AG20443 (cell line): ENCODE results near the gene RASA4.
"Not testable (repeated sequence)": the region's sequence is repeated elsewhere in the genome, so short reads cannot be mapped to it uniquely, and the experiment has no call there.

Experiments used
- DNase-seq: peaks from one replicate; pipeline ENCODE4 v3.0.0; 2012; ENCODE audit warnings: low spot score, mixed read lengths

Gene RASA4

DNA sequence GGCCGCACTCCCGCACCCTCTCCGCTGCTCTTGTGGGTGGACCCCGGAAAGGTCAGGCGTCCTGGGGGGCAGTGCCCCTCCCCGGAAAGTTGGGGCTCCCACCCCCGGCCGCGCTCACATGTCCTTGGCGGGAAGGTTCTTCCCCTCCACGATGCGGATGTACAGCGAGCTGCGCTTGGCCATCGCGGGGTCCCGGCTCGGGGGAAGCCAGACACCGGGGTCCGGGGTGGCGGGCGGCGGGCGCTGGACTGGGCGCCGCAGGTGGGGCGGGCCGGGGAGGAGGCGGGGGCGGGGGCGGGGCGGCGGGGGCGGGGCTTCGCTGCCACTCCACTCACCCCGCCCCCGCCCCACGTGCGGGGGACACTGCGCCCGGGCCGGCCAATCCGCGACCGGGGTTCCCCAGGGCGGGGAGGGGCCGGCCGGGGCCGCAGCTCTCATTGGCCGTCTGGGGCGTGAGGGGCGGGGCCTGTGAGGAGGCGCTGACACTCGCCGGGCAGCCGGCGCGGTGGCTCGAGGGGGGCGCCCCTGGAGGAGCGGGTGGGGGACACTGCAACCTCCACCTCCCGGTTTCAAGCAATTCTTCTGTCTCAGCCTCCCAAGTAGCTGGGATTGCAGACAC is at the start of gene RASA4:
Gene RASA4, minus strand, starts transcription at position 250 of the 619 bp plus-strand sequence. Its CDS starts 67 bp downstream, at position 183.
- not testable (repeated sequence) for DNase-seq

DNA sequence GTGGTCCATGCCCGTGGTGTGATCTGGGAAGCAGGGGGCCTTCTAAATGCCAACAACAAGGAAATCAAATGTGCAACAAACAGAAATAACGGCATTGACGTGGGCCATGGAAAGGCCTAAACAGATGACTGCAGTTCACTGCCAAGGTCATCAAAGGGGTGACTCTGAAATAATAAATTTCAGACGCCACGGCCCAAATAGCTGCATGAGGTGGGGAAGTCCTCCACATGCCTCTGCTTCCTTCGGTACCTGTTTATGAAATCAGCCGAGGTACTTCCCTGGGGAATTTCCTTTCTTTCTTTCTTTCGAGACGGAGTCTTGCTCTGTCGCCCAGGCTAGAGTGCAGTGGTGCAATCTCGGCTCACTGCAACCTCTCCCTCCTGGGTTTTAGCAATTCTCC is 48.2 kb upstream of the RASA4 start:
- not testable (repeated sequence) for DNase-seq

DNA sequence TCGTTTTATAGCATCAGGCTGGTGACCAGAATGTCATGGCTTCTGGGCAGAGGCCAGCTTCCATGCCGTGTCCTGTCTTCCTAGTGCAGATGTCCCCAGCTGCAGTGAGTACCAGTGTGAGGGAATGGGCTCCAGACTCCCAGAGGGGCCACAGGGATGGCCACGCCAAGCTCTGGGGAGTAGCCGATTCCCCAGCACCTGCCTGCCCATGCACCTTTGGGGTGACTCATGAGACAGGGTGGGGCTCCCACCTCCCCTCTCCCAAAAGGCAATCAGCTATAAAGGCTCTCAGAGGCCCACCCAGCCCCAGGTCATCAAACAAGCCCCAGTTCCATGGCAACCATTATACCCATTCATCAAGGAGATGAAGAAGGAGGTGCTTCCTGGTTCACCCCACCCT is 33.4 kb upstream of the RASA4 start, which contains the start of gene SPDYE2B:
Gene SPDYE2B, plus strand, starts transcription at position 396 of the 400 bp plus-strand sequence. CDS start 2,030 bp downstream, outside the sequence.
- DNase-seq, result not testable (repeated sequence)

DNA sequence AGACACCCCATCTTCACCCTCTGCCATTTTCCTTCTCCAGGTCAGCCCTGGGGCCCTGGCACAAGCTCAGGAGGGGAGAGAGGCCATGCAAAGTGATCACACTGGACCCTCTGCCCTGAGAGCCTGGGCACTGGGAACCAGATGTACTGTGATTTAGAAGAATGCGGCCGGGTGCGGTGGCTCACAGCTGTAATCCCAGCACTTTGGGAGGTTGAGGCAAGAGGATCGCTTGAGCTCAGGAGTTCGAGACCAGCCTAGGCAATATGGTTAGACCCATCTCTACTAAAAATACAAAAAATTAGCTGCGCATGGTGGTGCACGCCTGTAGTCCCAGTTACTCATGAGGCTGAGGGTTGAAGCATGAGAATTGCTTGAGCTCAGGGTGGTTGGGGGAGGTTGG is 31.3 kb upstream of the RASA4 start:
- DNase-seq, result not testable (repeated sequence)

DNA sequence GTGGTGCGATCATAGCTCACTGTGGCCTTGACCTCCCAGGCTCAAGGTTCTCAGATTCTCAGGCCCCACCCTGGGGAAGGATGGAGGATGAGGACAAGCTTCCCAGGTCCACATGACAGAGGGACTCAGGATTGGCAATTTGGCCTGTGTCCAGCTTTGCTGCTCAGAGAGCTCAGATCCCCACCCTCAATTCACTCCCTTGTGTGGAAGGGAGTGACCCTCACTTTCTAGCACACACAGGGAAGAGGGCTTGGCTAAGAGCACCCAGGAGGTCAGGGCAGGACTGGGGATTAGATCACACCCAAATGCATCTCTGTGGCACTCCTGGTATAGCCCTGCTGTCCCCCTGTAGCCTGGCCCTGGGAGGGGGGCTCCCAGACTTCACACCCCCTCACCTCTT is 26.8 kb upstream of the RASA4 start:
- not testable (repeated sequence) for DNase-seq

DNA sequence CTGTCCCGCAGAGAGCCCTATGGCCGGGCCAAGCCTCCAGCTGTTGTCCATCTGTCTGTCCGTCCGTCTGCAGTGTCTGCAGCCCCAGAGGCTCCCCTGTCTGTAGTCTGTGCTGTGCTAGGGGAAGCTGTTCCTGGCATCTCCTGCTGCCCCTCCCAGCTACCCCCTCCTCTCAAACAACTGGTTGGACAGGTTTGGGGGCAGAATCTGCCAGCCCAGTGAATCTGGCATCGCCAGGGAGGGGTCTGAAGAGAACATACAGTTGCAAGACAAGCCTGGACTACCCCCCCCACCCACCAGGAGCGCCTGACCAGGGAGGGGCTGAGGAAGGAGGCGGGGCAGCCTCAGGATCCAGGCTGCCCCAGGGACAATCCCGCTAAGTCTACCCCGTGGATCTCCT is 26.1 kb upstream of the RASA4 start, which contains the start of gene UPK3BL1:
Gene UPK3BL1, minus strand, starts transcription at position 101 of the 400 bp plus-strand sequence. Its CDS starts 50 bp downstream, at position 51.
- not testable (repeated sequence) for DNase-seq

DNA sequence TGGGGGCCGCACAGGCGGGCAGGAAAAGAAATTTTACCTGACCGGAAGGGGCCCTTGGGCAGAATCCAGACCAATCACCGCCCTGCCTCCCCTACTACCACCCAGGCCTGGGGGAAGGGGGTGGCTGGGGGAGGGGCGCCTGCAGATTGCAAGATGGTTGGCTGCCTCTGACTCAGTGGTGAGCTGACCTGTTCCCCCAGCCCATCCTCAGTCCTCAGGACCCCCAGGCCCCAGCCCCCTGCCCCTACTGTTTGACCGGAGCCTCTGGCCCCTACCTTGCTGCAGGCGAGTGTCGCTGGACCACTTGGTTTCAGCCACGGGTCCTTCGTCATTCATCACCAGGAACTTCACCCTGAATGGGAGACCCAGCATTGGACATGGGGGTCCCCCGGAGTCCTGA is 22.3 kb upstream of the RASA4 start:
- not testable (repeated sequence) for DNase-seq

DNA sequence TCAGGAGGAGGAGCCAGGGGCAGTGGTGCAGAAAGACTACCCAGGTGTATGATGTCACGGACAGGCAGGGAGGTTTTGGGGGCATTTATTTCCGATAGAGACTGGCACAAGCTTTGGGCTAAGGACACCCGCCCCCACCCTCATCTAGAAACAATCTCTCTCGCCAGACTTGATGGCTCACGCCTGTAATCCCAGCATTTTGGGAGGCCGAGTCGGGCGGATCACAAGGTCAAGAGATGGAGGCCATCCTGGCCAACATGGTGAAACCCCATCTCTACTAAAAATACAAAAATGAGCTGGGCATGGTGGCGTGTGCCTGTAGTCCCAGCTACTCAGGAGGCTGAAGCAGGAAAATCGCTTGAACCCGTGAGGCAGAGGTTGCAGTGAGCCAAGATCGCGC is 20.4 kb upstream of the RASA4 start:
- not testable (repeated sequence) for DNase-seq

DNA sequence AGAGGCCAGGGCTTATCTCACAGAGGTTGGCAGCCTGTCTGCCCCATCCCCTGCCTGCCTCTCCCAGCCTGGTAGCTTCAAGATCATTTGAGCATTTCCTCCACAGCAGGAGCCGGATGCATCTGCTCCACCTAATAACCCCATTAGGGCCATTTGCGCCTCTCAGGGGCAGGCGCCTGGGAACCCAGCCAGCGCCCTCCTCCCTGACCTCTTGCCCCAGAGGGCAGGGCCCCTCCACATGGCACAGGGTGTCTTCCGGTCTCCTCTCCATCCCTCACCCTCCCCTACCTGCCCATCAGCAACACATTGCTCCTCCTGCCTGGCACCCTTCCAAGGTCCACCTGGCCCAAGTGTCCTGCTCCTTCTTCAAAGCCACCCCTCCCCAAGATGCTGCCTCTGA is 18.8 kb upstream of the RASA4 start:
- DNase-seq, result not testable (repeated sequence)

DNA sequence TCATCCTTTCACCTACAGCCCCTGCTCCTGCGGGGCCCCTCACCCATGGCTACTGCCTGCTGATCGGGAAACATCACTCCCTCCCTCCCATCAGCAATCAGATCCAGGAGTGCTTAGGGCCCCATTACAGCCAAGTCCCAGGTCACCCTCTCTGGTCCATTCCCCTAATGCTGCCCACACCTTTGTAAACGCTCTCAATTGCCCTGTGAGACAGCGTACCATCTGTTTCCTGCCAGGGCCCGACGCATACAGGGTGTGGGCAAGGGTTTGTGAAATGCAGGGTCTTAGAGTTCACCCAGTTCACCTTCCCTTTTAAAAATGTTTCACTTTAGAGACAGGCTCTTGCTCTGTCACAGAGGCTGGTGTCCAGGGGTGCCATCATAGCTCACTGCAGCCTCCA is 17.7 kb upstream of the RASA4 start:
- DNase-seq, result not testable (repeated sequence)

DNA sequence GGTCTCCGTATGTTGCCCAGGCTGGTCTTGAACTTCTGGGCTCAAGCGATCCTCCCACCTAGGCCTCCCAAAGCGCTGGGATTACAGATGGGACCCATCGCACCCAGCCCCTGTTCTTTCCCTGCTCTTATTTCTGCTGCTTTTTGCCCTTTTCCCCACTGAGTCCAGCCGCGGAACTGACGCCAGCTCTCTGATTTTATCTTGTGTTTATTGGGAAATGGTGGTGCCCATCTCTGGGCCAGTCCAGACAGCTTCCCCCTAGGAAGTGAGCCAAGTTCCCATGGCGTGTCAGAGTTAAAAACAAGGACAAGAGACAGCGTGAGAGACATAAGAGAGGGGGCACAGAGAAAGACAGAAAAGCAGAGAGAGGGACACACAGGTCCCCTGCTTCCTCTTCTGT is 14.1 kb upstream of the RASA4 start:
- DNase-seq, result not testable (repeated sequence)

DNA sequence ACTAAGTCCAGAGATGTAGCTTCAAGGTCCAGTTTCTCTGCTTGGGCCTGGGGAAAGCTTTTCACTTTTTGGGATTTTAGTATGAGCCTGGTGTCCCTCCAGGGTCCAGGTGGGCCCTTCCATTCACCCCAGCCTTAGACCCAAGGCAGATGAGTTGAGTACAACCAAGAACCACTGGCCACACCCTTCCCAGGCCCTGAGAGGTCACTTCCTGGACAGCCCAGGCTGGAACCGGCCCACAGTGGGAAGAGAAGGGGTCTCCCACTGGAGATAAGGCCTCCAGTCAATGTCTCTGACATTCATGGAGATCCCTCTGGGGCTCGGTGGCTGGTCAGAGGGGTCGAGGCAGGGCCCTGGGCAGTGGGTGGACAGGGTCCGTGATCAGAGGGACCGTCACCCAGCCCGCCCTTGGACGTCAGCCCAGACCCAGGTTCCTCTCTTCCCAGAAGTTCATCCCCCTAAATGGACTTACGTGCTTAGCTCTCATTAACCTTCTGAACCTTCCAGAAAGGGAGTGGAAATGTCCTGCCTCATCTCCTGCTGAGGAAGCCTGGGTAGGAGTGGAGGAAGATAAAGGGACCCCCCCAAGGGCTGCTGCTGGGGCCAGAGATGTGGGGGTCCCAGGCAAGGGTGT is 10.8 kb upstream of the RASA4 start:
- not testable (repeated sequence) for DNase-seq

DNA sequence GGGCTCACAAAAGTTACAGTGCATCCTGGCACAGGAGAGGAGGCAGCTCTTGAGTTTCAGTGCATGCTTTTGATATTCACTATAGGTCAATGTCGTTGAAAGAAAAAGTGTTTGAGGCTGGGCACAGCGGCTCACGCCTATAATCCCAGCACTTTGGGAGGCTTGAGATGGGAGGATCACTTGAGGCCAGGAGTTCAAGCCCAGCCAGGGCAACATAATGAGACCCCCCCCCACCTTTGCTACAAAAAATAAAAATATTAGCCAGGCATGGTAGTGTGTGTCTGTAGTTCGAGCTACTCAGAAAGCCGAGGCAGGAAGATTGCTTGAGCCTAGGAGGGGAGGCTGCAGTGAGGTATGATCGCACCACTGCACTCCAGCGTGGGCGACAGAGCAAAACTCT is 1.6 kb upstream of the RASA4 start:
- DNase-seq, result not testable (repeated sequence)

DNA sequence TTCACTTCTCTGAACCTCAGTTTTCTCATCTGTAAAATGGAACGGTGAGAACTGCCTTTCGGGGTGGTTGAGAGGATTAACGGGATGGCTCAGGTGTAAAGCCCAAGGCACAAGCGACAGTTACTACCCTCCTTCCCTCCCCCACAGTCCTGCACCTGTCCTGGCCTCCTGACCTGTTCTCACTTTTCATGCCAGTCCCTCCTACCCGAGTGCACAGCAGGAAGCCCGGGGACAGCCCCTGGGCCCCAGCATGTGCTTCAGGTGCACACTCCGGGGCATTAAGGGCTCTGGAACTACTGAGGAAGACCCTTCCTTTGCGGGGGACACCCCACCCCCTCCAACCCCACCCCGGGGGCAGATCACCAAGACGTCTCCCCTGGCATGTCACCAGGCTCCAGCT is 626 bp downstream of the RASA4 start:
- not testable (repeated sequence) for DNase-seq

DNA sequence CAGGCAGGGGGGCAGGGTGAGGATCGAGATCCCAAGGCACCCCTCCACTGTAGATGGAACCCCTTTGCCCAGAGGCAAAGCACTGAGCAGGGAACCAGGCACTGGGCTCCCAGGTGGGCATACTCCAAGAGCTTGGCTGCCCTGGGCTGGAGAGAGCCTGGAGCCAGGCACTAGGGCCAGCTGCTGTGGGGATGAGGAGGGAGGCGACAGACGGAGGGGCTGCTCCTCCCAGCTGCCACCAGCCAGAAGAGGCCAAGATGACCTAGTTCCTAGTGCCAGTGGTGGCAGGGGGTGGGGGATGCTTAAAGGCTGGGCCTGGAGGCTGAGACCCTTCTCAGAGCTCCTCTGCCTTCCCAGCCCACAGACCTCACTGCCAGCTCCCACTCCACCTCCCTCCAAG is 1.7 kb downstream of the RASA4 start:
- DNase-seq, result not testable (repeated sequence)

DNA sequence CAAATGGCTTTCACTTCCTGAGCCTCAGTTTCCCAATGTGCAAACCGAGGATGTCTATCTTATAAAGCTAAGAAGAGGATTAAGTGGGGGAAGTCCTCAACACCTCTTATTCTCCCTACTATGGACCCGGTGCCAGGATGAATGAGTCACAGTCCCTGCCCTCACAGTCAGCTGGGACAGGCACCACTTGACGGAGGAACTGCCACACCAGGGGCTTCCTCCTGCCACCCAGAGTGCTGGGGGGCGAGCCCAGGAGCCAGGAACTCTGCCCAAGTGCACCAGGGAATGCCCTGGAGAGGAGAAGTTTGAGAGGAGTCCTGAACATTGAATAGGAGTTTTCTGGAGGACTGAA is 2.2 kb downstream of the RASA4 start:
- not testable (repeated sequence) for DNase-seq

DNA sequence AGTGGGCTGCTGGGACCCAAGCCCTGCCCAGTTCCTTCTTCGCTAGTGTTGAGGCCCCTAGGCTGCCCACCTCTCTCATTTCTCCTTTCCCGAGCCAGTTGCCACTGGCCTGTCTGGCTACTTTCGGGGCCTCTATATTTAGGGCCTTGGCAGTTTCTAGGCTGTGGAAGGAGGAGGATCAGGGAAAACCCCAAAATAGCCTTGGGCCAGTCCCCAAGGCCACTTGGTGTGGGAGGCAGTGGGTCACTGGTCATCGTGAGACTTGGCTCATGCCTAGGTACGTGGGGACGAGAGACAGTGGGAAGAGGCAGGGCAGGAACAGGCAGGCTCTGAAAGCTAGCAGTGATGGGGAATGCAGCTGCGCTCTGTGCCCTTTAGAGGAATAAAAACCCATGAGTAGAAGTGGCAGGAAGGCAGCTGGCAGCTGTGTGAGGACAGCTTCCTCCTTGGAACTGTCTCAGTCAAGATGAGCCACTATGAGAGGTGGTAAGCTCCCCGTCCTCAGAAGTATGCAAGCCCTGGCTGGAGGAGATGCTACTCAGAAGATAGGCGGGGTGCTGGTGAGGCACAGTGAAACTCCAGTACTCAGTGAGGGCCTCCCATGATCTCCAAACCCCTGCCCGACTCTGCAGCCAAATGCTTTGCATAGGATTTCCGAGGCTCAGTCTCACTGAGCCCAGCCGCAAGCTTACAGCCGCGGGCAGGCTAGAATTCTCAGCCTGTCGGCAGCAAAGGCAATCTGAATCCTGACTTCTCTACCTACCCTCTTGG is 2.8 kb downstream of the RASA4 start:
- not testable (repeated sequence) for DNase-seq

DNA sequence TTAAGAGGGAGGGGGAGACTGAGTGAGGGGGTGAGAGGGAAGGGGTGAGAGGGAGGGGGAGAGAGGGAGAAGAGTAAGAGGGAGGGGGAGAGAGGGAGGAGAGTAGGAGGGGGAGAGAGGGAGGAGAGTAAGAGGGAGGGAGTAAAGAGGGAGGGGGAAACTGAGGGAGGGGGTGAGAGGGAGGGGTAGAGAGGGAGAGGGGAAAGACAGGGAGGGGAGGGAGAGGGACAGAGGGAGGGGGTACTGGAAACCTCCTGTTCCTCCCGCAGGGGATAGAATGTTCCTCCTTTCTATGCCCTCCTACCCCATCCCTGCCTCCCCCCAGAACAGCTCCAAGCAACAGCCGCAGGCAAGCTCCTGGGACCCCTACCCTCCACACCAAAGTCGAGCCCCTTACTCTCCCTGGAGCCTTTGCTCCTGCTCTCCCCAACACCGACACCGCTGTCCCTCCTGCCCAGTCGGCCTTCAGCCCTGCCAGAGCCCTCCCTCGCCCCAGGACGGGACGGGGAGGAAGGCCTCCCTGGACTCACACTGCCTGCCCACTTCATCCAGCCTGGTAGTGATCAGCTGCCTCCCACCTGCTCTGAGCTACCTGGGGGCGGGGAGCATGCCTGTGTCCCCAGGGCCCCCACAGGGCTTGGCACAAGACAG is 4.8 kb downstream of the RASA4 start:
- not testable (repeated sequence) for DNase-seq

DNA sequence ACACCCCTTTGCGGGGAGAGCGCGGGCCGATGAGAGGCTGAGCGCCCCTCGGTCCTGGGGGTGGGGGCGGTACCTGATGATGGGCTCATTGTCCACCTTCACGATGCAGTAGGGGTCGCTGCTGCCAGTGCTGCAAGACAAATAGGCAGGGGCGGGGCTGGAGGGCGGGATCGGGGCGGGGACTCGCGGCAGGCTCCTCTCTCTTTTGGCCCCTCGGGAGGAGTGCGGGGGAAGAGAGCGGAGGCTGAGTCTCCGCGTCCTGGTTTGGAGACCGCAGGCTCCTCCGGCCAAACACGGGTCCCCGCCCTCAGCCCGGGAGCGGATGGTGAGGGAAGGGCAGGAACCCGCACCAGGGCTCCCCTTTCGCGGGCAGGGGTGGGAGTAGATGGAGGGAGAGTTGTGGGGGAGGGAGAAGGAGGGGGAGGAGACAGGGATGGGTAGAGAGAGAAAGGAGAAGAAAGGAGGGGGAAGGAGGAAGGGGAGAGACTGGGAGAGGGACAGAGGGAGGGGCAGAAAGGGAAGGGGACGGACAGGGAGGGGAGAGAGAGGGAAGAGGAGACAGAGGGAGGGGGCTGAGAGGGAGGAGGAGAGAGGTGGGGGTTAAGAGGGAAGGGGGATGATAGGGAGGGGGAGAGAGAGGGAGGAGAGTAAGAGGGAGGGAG is 5.4 kb downstream of the RASA4 start:
- DNase-seq, result not testable (repeated sequence)

DNA sequence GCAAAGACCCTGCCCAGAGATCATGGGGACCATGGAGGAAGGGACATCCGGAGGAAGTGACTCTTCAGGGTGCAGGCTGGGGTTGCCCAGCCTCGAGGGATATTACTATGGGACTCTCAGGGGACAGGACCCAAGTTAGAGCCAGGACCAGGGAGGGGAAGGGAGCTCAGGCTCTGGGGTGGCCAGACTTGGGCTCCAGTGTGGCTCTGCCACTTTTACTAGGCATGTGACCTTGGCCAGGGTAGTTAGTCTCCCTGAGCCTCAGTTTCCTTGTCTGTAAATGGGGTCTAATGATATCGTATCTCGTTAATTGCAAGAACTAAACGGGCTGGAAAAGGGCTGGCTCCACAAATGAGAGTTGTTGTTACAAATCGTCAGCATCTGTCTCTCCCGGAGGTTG is 6.1 kb downstream of the RASA4 start:
- not testable (repeated sequence) for DNase-seq

DNA sequence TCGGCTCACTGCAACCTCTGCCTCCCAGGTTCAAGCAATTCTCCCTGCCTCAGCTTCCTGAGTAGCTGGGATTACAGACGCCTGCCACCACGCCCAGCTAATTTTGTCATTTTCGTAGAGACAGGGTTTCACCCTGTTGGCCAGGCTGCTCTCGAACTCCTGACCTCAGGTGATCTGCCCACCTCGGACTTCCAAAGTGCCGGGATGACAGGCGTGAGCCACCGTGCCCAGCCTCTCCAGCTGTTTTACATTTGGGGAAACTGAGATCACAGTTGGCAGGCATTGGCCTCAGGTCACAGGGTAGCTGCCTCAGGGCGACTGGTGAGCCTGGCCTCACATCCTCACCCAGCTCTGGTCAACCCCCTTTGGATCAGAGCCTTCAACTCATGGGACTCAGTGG is 6.8 kb downstream of the RASA4 start:
- DNase-seq, result not testable (repeated sequence)

DNA sequence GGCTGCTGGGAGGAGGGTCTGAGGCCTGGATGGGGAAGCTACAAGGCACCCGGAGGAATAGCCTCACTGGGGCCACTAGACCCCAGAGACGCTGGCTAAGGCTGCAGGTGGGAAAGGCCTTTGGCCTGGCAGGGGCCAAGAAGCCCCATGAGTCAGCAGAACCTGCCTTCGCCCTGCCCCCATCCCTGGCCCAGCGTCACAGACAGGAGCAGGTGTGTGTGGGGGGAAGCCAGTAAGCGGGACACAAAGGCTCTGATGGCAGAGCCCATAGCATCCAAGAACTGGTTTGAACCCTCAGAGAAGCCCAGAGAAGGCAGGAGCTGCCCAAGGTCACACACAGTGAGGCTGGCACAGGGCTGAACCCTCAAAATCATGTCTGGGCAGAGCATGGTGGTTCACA is 9.7 kb downstream of the RASA4 start:
- DNase-seq, result not testable (repeated sequence)
